Breast epithelium (tissue), 4 donors: ENCODE measurements around the gene RIT2. TPM values are rescaled to one million over a fixed set of nuclear protein-coding genes. Genes with fewer than 3 reads are reported as not detected.

Source experiments
- DNase-seq, 2 donors: peaks; one replicate each; pipeline ENCODE4 v3.0.0-alpha.2; 2019; ENCODE audit warnings: low spot score in 2 of 2
- H3K27ac ChIP-seq, 2 donors: fragments of 200-600 bp; sonication (generic) in 1 of 2; one replicate each; pipeline ENCODE4 v1.5.1; 2016 to 2019; ENCODE audit warnings: mild to moderate bottlenecking in 1 of 2
- H3K27me3 ChIP-seq, 2 donors: fragments of 200-600 bp; sonication (generic) in 1 of 2; one replicate each; pipeline versions ENCODE4 v1.5.1 to v1.6.0; 2017 to 2019; ENCODE audit warnings: control low read depth in 1 of 2, mild to moderate bottlenecking in 1 of 2
- H3K36me3 ChIP-seq: fragments of 200-600 bp; one replicate; pipeline ENCODE4 v1.5.1; 2019
- H3K4me1 ChIP-seq, 2 donors: fragments of 200-600 bp; sonication (generic); one replicate each; pipeline ENCODE4 v1.5.1; 2016 to 2019; ENCODE audit warnings: control low read depth in 1 of 2
- H3K4me3 ChIP-seq, 3 donors: fragments of 200-600 bp; sonication (generic); 1 replicate in 2 of 3; 2 replicates in 1 of 3; pipeline ENCODE4 v1.5.1; 2016 to 2019; ENCODE audit warnings: mild to moderate bottlenecking in 3 of 3, moderate library complexity in 2 of 3
- H3K9me3 ChIP-seq, 2 donors: fragments of 200-600 bp; sonication (generic) in 1 of 2; one replicate each; pipeline ENCODE4 v1.5.1; 2016 to 2019; ENCODE audit warnings: control low read depth in 1 of 2
- POLR2A ChIP-seq: fragments of 450-650 bp; IDR thresholded peaks from one replicate; pipeline ENCODE4 v1.6.1; 2016; ENCODE audit warnings: antibody characterized with exemption, mild to moderate bottlenecking, moderate library complexity
- POLR2AphosphoS5 ChIP-seq, 3 donors: sonication (generic); formaldehyde crosslinking; IDR thresholded peaks; one replicate each; pipeline ENCODE4 v1.6.1; 2017; ENCODE audit warnings: antibody characterized with exemption in 3 of 3
- intact Hi-C: fragments of 100-400 bp; cut with DNase I; formaldehyde crosslinking; loops from one replicate; pipeline ENCODE4 v1.15.1; 2023; ENCODE audit warnings: low total_unique reads
- total RNA-seq, 3 donors: library from RNA; depleted of rRNA; stranded (reverse); fragments of >200 nt; gene quantifications; one replicate each; pipeline ENCODE4 v1.1.0, GENCODE V29; 2016
- TF ChIP-seq, protein P1 (sequence below), 3 donors: fragments of 450-650 bp; IDR thresholded peaks; one replicate each; pipeline ENCODE4 v1.5.1; 2016 to 2017; ENCODE audit warnings: antibody characterized with exemption in 3 of 3, mild to moderate bottlenecking in 3 of 3, moderate library complexity in 3 of 3

Gene RIT2
- total RNA-seq, 3 donors from 2014 or later, result not detected

DNA sequence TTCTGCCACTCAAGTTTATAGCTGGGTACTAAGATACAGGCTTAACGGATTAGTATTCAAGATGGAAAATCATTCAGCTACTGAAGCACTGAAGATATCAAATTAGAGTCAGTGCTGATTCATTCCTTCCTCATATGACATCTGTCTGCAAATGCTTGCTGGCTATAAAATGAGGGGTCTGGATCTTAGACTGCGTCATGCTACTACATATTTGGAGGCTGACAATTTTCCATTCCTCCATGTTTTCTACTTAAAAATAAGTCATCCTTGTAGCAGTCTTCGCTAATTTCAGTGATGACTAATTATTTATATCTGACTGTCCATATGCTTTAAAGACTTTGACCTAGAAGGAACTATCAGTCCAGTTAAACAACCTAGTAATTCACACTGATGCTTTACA is 233.4 kb downstream of the RIT2 start:
- intact Hi-C loops, result no loop called here
- no peak overlapping the region for H3K4me3 ChIP-seq

DNA sequence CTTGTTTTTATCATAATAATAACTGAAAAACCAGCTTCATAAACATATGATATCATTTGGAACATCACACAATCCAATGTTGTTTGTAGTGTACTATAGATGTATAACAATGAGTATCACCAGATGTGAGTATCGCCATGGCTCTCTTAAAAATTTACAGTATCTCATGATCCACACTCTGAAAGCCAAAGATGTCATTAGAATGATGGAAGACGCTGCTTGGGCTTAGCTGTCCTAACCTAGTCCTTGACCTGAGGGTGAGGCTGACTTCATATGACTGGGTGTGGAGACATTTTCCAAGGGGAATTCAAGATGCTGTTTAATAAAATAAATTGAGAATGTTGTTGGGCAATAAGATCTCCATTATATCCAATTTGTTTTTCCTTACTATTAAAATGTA is 242.6 kb downstream of the RIT2 start:
- H3K9me3 ChIP-seq, result no peaks in the 10 kb centered on the region
- no peak overlapping the region for H3K4me3 ChIP-seq
- intact Hi-C loops, result no loop called here
- no peaks in the 10 kb centered on the region for H3K36me3 ChIP-seq
- H3K27ac ChIP-seq, result no peak overlapping the region
- no peaks in the 10 kb centered on the region for H3K27me3 ChIP-seq
- TF ChIP-seq, protein P1, sequence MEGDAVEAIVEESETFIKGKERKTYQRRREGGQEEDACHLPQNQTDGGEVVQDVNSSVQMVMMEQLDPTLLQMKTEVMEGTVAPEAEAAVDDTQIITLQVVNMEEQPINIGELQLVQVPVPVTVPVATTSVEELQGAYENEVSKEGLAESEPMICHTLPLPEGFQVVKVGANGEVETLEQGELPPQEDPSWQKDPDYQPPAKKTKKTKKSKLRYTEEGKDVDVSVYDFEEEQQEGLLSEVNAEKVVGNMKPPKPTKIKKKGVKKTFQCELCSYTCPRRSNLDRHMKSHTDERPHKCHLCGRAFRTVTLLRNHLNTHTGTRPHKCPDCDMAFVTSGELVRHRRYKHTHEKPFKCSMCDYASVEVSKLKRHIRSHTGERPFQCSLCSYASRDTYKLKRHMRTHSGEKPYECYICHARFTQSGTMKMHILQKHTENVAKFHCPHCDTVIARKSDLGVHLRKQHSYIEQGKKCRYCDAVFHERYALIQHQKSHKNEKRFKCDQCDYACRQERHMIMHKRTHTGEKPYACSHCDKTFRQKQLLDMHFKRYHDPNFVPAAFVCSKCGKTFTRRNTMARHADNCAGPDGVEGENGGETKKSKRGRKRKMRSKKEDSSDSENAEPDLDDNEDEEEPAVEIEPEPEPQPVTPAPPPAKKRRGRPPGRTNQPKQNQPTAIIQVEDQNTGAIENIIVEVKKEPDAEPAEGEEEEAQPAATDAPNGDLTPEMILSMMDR (IDR thresholded peaks at IDR 0.05), result no peak
- no peak for TF ChIP-seq POLR2A
- no peaks in the 10 kb centered on the region for H3K4me1 ChIP-seq
- no peak for DNase-seq

More for the DNA sequence above, 233.4 kb downstream of the RIT2 start:
- H3K36me3 ChIP-seq, result no peaks in the 10 kb centered on the region
- H3K27ac ChIP-seq, result no peak overlapping the region
- H3K9me3 ChIP-seq, result no peaks in the 10 kb centered on the region
- TF ChIP-seq, protein P1 (IDR thresholded peaks at IDR 0.05), result no peak
- TF ChIP-seq POLR2A (no peak), POLR2AphosphoS5 (IDR thresholded peaks at IDR 0.05) (no peak)
- no peaks in the 10 kb centered on the region for H3K27me3 ChIP-seq
- H3K4me1 ChIP-seq, result no peaks in the 10 kb centered on the region
- DNase-seq, result no peak

DNA sequence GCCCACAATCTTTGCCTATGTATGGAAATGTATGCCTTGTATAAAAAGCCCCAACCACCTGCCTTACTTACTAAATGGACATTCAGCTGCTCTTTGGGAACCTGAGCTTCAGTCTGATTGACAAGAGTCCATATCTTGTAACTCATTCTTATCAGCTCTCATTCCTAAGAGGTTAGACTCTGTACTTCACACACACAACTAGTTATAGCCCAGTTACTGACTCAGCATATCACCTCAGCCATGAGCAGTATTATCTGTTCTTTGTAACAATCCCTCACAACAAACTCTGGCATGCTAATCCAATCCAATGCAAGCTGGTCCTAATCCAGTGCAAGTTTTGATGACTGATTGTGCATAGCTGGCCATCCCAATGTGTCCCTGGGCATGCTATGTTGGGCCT is 250.6 kb downstream of the RIT2 start:
- TF ChIP-seq, protein P1 (IDR thresholded peaks at IDR 0.05), result no peak
- no peak for TF ChIP-seq POLR2A
- no peak for TF ChIP-seq POLR2AphosphoS5 (IDR thresholded peaks at IDR 0.05)
- Histone ChIP-seq H3K4me3 (no peak overlapping the region), H3K9me3 (no peaks in the 10 kb centered on the region), H3K27ac (no peak overlapping the region), H3K36me3 (no peaks in the 10 kb centered on the region), H3K4me1 (no peaks in the 10 kb centered on the region), H3K27me3 (no peaks in the 10 kb centered on the region)
- intact Hi-C loops, result no loop called here
- DNase-seq, result no peak

DNA sequence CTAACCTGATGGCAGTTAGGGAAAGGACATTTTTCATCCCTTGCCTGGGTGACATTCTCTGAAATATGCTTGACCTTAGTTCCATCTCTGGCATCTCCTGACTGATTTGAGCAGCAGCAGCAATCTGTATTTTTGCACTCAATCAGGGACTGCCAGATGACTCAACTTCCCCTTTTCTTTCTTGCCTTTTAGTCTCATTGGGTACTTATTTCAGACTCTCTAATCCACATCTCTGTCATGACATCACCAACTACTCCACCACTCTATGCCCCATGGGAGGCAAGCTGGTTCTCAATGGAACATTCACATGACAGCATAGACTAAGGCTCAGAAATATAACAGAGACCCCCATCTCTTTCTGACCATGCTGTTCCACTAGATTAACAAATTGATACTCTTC is 254.2 kb downstream of the RIT2 start:
- intact Hi-C loops, result no loop called here
- Histone ChIP-seq H3K9me3 (no peaks in the 10 kb centered on the region), H3K4me3 (no peak overlapping the region), H3K36me3 (no peaks in the 10 kb centered on the region), H3K4me1 (no peaks in the 10 kb centered on the region), H3K27me3 (no peaks in the 10 kb centered on the region), H3K27ac (no peak overlapping the region)
- no peak for DNase-seq
- TF ChIP-seq, protein P1 (IDR thresholded peaks at IDR 0.05), result no peak
- TF ChIP-seq POLR2AphosphoS5 (IDR thresholded peaks at IDR 0.05), result no peak
- TF ChIP-seq POLR2A, result no peak

DNA sequence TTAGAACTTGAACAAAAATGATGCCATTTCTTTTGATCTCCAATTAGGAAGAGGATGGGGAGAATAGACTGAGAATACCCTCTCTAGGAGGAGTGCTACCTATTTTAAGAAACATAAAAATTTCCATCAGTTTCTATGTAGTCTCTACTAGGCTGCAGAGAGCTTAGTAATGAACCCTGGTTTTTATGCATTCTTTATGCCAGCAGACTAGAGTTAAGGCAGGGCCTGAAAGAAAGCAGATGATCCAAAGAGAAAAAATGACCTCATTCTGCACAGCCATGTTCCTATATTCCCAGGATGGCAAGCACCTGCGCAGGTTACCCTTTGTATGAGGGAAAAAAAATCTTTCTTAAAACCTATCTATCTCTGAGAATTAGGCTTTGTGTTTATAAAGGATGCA is 254.9 kb downstream of the RIT2 start:
- Histone ChIP-seq H3K27me3 (no peaks in the 10 kb centered on the region), H3K36me3 (no peaks in the 10 kb centered on the region), H3K9me3 (no peaks in the 10 kb centered on the region), H3K4me1 (no peaks in the 10 kb centered on the region), H3K4me3 (no peak overlapping the region), H3K27ac (no peak overlapping the region)
- no peak for DNase-seq
- TF ChIP-seq, protein P1 (IDR thresholded peaks at IDR 0.05), result no peak
- no peak for TF ChIP-seq POLR2AphosphoS5 (IDR thresholded peaks at IDR 0.05)
- TF ChIP-seq POLR2A, result no peak
- intact Hi-C loops, result no loop called here
